SH-SY5Y (cell line): Measurements from ENCODE around the gene BUB1B.

Experiments used
- GATA2 ChIP-seq: IDR thresholded peaks from 2 replicates; pipeline ENCODE4 v1.6.1; 2011; ENCODE audit warnings: mild to moderate bottlenecking, low read depth, low read length
- GATA3 ChIP-seq: IDR thresholded peaks from 2 replicates; pipeline ENCODE4 v1.6.1; 2011; ENCODE audit warnings: low read depth, mild to moderate bottlenecking, low read length, moderate library complexity

The BUB1B gene

GRCh38 chr15:40266828-40267304 lies 106.0 kb downstream of the BUB1B start:
- TF ChIP-seq GATA2, result no peak
- no peak for TF ChIP-seq GATA3

DNA sequence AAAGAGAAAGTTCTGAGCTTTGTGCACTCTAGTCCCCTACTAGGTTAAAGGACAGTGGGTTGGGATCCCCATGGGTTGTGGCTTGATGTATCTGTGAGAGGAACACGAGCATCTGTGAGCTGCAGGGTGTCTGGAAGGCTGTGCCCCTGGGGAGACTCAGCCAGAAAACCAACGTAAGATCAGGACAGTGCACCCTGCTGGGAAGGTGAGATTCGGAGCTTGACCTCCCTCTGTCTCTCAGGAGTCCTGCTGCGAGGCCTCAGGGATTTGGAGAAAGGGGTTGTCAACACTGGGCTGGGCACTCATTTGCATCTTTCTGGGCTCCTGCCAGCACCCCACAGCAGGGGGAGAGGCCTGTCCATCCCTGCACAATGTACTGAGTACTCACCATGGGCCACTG lies 106.8 kb downstream of the BUB1B start:
- TF ChIP-seq GATA2 (no peak), GATA3 (no peak)

DNA sequence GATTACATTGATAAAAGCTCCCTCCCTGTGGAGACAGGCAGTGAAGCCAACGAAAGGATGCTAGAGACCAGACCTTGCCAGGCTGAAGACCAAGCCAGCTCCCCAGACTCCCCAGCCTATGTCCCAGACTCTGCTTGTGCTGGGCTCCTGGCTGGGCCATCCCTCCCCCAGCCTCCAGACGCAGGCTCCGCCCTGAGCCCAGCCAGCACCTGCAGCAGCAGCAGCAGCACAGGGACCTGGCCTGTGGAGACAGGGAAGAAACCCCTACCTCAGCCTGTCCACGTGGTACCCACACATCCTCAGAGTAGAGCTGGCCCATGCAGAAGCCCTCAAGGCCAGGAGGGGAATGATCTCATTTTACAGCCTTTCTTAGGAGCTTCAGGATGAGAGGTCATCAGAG lies 108.7 kb downstream of the BUB1B start:
- TF ChIP-seq GATA2 (no peak), GATA3 (no peak)

DNA sequence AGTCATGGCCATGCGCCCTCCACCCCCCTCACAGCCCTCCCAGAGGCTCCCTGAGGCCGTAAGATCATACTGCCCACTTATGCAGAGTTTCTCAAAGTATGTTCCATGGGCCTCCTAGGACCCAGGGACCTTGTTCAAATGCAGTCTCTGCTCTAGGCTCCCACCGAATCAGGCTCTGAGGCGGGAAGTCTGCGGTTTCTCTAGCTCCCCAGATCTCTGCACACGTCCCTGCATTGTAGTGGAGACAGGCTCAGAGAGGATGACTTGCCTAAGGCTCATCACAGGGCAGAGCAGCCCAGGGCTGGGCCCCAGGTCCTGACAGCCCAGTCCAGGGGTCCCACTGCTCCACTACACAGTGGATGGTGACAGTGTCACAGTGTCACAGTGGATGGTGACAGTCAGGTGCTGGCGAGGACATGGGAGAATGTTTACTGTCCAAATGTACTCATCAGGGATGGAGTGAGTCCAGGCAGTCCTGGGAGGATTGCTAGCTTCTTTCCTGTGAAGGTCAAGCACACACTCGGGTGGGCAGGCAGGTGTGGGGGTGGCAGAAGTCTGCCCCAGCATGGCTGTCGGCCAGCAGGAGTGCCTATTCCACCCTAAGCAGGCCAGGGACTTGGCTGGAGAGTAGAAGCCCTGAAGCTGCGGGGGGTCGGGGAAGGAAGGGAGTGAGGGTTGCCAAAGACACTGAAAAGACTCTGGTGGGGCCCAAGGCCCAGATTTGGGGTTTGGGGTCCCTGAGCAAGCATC lies 109.6 kb downstream of the BUB1B start:
- TF ChIP-seq GATA3, result no peak
- no peak for TF ChIP-seq GATA2
